Fibroblast of skin of left biceps (primary cell): ENCODE results near the gene EVC2.

ENCODE experiments used
- DNase-seq, 2 experiments: peaks; one replicate each; pipeline ENCODE4 v3.0.0-alpha.2; 2013; ENCODE audit warnings: low read depth in 2 of 2

The EVC2 gene

DNA sequence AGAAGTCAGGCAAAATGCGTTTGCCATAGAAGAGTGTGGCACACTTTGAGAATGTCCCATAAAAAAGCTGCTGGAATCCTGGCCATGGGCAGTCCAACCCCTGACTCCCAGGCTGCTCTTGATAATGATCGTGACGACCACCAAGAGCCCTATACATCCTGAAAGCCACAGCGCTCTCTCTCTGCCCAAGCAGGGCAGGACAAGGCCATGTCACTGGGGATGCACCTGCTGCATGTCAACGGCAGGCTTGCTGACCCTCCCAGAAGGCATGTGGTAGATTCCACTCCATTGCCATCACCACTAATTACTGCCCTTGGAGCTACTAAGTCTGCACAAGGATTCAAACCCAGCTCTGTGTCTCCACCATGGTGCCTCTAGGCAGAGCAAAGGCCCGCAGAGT is 144.5 kb downstream of the EVC2 start:
- DNase-seq = no peak

DNA sequence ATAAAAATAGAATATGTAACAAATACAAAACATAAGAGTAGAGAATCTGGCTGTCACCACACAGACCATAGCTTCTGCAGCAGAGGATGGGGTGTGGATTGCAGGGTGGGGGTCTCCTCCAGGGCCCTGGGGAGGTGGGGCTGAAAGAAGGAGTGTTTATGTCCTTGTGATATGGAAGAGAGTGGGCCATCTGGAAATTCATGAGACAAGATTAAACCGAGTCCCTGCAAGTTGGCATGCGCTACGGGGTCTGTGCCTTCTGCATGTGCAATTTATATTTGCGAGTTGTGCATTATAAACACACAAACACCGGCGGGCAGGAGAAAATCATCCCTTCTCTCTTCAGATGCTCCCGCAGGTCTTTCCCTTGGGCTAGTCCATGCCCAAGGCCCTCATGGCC is 145.9 kb downstream of the EVC2 start:
- DNase-seq = no peak

DNA sequence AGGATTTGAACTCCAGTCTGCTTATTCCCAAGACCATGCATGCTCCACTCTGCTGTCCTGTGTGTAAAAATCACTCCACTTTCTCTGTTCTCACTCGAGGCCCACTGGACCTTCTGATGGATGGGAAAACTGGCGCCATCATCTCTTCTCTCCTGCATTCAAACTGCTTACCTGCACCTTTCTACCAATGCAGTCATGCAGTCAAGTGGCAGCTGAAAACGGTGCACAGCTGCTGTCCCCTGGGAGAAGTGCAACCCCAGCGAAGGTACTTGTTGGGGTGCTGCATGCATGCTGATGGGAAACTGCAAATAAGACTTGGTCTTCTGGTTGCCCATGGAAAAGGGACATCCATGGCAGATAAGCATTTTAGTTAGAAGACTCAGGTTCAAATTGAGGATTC is 147.1 kb downstream of the EVC2 start:
- DNase-seq = no peak

DNA sequence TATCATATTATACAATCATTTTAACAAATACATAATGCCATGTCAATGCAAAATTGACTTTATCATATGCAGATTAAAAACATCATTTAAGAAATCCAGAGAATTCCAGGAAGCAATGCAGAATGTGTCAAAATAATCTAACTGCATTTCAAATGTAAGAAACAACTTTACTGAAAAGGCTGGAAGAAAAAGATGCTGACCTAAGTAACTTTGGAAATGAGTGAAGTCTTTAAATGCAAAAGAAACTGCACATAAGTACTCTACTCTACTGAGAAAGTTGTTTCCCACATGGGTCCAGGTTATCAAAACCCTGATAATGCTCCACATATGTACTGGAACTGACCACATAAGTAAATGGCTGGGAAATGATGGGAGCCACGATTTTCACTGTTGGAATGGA is 149.9 kb downstream of the EVC2 start:
- DNase-seq = no peak

DNA sequence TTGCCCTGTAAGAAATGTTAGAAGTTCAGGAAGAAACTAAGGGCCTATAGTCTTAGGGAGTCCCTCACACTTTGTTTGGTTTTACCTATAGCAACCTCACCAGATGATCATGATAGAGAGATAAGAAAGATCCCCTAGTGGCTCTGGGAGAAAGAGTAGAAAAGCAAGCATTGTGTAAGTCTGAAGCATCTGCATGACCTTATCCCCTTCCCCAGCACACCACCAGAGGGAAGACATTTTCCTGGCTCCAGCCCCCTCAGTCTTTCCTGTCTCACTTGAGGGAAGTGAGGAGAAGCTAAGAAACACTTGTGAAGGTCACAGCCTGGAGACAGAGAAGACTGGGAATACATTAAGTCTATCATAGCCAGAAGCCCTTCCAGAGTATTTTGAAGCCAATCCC is 154.0 kb downstream of the EVC2 start:
- no peak for DNase-seq

DNA sequence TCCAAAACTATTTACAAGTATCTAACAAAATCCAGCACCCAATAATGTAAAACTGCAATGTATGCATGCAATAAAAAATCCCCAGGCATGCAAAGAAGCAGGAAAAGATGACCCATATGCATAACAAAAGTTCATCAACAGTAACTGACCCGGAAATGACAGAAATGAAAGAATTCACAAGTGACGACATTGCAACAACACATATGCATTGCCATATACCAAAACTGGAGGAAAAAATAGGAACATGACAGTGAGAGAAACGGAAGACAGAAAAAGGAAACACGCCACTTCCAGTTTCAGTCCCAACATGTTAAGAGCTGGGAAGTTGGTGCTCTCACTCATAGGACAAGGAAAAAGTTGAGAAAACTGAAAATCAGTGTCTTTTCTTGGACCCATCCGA is 154.6 kb downstream of the EVC2 start:
- no peak for DNase-seq

DNA sequence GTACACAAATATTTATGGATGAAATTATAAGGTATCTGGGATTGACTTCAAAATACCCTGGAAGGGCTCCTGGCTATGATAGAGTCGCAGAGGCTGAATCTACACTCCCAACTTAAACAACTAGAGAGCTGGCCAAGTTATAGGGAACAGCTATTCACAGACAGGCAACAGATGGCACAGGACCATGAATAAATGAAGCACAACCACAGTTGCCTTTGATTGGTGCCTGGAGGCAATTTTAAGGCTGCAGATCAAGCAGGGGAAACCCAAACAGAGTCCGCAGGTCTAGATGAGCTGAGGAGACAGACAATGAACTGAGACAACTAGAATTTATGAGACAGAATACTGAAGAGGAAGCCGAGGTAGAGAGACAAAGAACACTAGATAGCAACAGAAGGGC is 155.9 kb downstream of the EVC2 start:
- no peak for DNase-seq

DNA sequence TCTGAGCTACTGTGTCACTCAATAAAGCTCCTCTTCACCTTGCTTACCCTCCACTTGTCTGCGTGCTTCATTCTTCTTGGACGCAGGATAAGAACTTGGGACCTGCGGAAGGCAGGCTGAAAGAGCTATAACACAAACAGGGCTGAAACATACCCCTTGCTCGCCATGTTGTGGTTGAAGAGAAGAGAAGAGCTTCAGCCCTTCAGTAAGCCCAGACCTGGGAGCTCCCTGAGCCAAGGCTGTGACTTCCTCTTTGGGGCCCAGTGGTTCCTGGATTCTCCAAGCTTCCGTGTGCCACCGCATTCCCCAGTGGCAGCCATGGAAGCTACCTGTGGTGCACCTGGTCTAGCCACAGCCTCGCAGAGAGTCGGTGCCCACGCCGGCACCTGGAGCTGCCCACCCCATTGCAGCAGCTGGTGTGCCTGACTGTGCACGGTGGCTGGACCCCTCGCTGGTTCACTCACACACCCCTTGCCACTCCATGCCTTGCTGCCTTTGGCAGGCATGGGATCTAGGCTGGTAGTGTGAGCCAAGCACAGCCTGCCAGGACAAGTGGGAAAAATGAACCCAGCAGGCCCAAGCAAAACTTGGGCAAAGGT is 160.6 kb downstream of the EVC2 start:
- DNase-seq = no peak

DNA sequence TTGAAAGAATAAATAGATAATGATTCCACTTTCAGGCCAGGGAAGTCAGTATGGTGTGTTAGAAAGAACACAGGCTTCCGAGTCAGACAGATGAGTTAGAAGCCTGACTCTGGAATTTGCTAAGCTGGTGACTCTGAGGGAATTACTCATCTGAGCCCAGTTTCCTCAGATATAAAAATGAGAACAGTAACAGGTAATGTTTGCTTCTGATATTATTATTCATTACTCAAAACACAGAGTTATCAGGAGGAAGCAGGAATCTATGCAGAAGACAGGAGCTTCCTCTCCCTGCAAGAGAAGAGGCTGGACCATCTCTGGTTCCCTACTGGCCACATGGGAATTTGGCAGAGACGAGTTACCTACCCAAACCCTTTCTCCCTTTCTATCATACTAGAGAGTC is 163.1 kb downstream of the EVC2 start:
- DNase-seq = no peak

DNA sequence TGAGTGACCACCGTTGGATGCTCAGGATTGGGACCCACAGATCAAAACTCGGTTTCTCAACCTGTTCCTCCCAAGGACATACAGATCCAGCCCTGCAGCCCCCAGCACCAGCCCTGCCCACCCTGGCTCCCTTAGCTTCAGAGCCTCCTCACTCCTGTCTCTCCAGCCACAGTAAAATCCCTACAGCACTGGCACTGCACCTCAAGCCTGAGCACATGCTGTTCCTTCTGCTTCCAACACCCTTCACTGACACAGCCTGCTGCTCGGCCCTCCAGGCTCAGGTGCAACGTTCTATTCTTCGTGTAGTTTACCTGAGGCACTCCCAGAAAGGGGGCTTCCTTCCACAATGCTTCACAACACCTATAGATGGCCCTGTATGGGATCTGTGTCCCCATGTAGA is 163.6 kb downstream of the EVC2 start:
- no peak for DNase-seq

DNA sequence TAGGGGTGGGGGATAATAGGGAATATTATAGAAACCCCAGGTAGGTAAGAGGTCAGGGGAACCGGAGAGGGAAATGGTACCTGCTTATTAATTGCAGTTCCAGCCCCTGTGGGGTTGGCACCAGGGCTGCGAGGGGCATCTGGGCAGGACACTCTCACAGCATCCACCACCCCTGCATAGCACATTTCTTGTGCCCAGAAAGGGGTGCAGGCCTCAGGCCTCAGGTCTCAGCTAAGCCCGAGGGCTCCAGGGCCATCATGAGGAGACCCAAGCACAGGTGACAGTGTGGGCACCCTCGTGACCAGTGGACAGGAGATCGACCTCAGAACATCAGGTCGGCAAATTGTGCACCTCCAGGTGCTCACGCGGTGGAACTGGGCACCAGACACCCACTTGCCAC is 164.7 kb downstream of the EVC2 start:
- no peak for DNase-seq

DNA sequence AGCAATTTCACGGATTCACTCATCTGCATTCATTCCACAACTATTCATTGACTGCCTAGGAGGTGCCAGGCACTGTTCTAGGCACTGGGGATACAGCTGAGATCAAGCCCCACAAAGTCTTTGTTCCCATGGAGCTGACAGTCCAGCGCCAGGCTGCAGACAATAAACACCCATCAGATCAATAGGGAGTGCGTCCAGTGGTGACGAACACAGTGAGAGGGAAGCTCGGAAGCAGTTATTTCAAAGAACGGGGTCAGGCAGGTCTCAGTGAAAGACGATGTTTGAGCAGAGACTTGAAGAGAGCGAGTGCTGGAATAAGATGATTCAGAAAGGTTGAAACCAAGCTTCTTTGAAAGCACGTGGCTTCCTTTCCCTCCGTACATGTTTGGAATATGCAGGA is 167.2 kb downstream of the EVC2 start:
- no peak for DNase-seq

DNA sequence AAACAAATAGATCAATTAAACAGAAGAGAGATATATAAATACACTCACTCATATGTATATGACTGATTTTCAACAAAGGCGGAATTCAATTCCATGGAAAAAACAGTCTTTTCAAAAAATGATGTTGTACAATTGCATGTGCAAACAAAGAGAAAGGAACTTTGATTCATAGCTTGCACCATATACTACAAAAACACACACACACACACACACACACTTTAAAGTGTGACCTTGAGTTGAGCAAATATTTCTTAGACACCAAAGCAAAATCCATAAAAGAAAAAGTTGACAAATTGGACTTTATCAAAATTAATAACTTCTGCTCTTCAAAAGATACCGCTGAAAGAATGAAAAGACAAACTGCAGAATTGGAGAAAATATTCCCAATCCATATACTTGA is 168.8 kb downstream of the EVC2 start:
- no peak for DNase-seq

DNA sequence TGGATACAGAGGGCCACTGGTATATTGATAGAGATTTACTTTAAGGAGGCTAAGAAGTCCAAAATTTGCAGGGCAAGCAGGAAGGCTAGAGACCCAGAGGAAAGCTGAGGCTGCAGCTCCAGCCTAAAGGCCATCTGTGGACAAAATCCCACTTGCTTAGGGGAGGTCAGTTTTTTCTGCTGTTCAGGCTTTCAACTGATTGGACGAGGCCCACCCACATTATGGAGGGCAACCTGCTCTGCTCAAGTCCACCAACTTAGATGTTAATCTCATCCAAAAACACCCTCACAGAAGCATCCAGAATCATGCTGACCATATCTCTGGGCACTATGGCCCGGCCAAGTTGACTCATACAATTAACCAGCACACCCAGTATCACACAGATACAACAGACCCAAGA is 176.3 kb downstream of the EVC2 start:
- no peak for DNase-seq

DNA sequence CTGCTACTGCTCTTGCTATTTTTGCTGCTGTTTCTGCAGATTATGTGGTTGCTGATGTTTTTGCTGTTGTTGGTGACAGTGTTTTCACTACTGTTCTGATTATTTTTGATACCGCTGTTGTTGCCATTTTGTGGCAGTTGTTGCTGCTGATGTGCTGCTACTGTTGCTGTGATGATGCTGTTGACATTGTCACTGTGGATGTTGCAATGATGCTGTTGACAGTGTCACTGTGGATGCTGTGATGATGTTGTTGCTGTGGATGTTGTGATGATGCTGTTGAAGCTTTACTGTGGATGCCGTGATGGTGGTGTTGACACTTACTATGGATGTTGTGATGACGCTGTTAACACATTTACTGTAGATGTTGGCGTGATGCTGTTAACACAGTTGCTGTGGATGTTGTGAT is 180.3 kb downstream of the EVC2 start:
- DNase-seq = no peak

DNA sequence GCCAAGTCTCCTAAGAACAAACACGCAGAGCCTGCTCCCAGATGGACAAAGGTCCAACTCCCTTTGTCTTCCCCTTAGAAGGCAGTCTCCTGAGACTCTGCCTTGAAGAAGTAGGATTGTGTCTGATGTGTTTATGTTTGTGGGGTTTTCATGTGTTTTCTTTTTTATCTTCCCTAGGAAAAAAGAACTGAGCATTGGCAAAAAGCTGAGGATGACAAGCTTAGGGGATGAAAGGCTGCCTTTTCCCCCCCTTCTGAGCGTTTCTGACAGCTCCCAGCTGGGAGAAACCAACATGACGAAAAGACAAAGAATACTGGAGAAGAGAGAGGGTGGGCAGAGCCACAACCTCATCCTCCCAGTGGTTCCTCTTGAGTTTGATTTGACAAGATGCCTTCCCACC is 181.1 kb downstream of the EVC2 start:
- no peak for DNase-seq

DNA sequence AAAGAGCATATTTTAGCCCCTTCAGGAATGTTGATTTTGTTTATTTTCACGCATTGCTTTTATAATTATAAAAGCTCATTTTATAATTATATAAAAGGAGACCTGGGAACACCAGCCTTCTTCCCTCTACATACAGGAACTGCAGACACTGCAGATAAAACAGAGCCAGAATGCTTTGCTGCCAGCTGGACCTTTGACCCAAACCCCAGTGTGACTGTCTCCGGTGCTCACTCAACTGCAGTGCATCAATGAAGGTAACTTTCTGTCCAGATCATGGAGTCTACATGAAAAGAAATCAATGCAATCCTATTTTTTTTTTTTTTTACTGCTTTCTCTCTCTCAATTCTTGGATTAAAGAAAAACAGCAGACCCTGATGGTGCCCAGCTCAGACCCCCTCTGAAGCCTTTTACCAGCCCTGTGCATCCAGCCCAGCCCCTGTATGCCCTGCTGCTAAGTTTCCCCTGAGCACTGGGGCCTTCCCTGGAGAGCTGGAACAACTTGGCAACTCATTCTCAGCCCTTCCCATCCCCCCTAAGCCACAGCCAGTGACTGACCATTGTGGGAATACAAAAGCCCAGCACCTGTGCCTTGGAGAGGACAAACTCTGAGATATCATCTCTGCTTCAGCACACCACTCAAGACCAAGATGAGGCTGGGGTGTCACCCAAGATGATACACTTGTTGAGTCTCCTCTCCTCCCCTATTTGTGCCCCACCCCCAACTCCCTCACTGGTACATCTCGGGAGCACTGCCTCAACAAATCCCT is 182.1 kb downstream of the EVC2 start:
- no peak for DNase-seq

DNA sequence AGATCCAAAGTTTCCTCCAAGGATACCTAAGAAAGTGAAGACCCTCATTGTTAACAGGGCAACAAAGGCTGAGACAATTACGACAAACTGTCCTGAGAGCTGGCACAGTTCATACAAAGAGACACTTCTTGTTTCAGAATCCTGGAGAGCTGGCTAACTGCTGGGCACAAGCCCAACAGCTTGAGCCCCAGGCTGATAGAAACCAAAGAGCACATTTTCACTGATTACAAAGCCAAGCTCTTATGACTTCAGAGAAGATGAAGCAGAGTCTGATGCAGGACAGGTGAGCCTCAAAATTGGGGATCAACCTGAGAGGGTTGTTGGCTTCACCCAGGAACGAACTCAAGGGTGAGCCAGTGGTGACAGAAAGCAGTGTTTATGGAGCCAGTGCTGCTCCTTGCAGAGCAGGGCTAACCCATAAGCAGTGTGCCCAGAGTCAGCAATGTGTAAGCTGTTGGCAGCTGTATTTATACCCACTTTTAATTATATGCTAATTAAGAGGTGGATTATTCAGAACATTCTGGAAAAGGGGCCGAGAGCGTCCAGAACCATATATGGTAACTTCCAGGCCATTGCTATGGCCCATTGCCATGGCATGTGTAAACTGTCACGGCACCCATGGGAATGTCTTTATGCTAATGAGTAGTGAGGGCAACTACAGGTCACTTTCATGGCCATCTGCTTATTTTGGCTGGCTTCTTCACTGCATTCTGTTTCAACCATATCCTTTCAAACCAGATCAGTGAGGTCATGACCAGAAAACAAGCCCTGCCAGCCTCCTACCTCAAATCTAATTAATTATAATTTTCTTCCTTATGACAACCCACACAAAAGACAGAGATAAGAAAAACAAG is 183.7 kb downstream of the EVC2 start:
- no peak for DNase-seq

DNA sequence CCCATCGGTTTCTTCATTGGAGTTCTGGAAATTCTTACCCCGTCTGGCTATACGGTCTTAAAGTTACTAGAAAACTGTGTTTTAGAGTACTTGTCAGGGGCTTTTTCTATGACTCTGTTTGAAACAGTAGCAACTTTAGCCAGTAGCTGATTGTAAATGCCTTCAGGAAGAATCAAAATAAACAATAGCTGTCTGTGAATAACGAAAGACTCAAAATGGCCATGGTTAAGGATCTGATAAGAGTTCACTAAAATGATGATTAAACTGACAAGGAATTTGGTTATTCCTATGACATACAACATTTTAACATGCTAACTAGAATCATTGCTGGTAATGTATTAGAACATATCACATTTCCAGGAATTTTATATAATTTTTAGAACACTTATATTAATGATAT is 191.0 kb downstream of the EVC2 start:
- no peak for DNase-seq

DNA sequence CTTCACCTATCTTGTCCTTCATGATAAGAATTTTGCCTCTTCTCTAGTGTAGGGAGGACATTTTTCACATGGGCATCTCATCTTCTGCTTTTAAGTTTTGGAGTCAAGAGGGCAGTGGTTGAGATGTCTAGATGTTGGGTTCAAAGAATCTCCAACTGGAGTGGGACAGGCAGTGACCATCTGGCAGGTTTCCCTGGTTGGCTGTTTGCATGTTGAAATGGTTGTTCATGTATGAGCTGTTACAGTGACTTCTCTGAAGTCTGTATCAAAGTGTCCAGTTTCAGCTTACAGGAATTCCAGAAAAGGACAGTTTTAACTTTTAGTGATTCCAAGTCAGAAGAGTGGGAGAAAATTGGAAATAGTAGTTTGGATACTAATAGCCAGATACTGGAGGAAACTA is 192.7 kb downstream of the EVC2 start:
- DNase-seq = no peak
